GM18951 (cell line): ENCODE results near the gene ATG4B.

Experiments used
- POLR2A ChIP-seq: IDR thresholded peaks from 4 replicates; pipeline ENCODE4 v1.6.1; 2011; ENCODE audit warnings: mild to moderate bottlenecking; ENCODE audit not compliant: insufficient read length, insufficient read depth; ENCODE audit errors: extremely low read depth
- in situ Hi-C: fragments of 300-500 bp; cut with MboI; formaldehyde crosslinking; loops from one replicate; pipeline ENCODE4 v1.12.0; 2022; ENCODE audit warnings: low sequenced_read_pairs, mixed read lengths, inconsistent platforms; ENCODE audit not compliant: unreplicated experiment

The ATG4B gene

GRCh38 chr2:241639385-241639784 is 1.9 kb downstream of the ATG4B start:
- TF ChIP-seq POLR2A, result no peak

DNA sequence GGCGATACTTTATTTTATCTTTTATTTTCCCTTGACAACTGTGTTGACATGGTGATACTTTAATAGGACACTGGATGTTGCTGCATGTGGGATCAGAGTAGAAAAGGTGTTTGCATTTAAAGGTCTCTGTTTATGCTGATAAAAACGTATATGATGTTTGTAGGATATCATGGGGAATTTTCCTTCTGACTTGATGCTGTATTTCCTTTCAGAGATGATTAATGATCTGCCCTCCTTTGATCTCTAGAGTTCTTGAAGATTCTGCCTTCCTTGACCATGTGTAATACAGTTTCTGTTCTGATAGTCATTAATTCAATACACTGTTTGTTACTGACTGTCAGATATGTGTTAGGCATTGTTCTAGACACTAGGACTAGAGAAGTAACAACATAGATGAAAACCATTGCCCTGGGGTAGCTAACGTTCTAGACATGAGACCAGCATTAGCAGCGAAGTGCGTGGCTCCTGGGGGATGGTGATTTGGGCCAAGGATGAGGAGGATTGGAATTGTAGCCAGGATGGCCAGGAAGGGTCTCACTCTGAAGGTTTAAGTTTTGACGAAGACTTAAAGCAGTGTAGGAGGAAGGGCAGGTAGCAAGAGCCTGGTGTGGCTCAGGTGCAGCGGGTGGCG is 2.8 kb downstream of the ATG4B start:
- TF ChIP-seq POLR2A, result no peak

More at GRCh38 chr2:241639385-241639784, 1.9 kb downstream of the ATG4B start:
- in situ Hi-C loops, result no loop called here

GRCh38 chr2:241641631-241642030 is 4.1 kb downstream of the ATG4B start:
- no peak for TF ChIP-seq POLR2A
- in situ Hi-C loops, result no loop called here

More for the DNA sequence above, 2.8 kb downstream of the ATG4B start:
- in situ Hi-C loops, result no loop called here

DNA sequence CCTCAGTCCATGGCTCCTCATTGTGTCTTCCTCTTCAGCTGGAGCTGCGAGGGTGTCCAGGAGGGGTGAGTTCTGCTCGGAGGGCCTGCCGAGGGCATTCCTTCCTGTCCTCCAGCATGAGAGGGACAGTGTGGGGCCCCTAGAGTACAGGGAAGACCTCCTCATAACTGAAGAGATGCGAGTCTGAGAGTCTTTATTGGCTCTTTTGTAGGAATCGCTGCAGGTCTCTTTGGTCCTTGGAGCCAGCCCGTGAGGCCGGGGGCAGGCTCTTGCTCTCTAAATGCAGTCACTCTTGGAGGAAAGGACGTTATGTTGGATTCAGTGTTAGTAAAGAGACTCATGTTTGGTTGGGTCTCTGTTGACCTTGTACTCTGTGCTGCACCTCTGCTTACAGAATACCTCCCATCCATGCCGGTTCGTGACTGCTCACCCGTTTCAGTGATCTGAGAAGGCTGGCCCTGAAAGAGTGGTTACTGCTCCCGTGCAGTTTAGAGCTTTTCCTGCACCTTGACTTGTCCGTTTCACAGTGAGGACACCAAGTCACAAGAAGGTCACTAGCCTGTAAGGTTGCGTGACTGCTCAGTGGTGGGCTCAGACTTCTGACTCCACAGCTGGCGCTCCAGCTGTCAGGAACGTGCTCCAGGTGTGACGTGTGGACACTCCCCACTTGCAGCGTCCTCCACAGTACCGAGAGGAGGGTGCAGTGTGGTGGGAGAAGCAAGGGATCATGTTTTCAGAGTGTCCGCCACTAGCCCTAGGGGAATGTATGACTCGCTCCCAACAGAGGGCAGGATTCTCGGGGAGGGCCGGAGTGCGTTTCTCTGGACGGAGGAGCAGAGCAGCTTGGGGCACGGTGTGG is 7.8 kb downstream of the ATG4B start:
- TF ChIP-seq POLR2A, result no peak
- in situ Hi-C loops, result no loop called here

- in situ Hi-C loops, result no loop called here
Observed at GRCh38 chr2:241645915-241646645, 8.6 kb downstream of the ATG4B start.

GRCh38 chr2:241648453-241648852 is 11.0 kb downstream of the ATG4B start:
- in situ Hi-C loops, result no loop called here
- TF ChIP-seq POLR2A, result no peak

More at GRCh38 chr2:241645915-241646645, 8.6 kb downstream of the ATG4B start:
- no peak for TF ChIP-seq POLR2A

DNA sequence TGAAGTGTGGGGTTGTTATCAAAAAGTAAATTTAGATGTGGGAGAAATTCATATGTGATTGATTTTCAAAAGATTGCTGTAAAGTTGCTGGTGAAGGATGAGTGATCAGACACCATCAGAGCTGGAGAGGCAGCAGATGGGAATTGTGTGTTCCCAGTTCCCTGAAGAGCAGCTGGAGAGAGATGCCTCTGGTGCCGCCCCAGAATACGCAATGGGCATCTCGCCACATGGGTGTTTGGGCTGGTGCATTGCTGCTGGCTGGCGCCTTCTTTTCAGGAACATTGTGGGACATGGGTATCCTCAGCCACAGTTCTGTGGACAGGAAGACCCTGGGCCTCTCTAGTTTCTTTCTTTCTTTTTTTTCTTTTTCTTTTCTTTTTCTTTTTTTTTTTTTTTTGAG is 11.9 kb downstream of the ATG4B start:
- no peak for TF ChIP-seq POLR2A
- in situ Hi-C loops, result no loop called here

DNA sequence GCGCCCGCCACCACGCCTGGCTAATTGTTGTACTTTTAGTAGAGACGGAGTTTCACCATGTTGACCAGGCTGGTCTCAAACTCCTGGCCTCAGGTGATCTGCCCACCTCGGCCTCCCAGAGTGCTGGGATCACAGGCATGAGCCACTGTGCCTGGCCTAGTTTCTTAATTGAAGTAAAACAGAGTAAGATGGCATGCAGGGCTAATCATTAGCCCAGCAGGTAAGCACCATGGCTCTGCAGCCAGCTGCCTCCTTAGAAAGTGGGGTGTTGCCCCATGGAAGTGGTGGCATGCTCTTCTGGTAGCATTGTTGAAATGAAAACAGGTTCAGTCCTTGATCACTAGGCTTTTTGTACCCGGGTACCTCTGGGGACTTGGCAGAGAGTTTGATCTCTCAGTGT is 12.4 kb downstream of the ATG4B start:
- in situ Hi-C loops, result no loop called here
- TF ChIP-seq POLR2A, result no peak

- TF ChIP-seq POLR2A, result no peak
- in situ Hi-C loops, result no loop called here
Observed at GRCh38 chr2:241652142-241652541, 14.6 kb downstream of the ATG4B start.

- in situ Hi-C loops, result no loop called here
- TF ChIP-seq POLR2A, result no peak
Observed at GRCh38 chr2:241652722-241653121, 15.2 kb downstream of the ATG4B start.

DNA sequence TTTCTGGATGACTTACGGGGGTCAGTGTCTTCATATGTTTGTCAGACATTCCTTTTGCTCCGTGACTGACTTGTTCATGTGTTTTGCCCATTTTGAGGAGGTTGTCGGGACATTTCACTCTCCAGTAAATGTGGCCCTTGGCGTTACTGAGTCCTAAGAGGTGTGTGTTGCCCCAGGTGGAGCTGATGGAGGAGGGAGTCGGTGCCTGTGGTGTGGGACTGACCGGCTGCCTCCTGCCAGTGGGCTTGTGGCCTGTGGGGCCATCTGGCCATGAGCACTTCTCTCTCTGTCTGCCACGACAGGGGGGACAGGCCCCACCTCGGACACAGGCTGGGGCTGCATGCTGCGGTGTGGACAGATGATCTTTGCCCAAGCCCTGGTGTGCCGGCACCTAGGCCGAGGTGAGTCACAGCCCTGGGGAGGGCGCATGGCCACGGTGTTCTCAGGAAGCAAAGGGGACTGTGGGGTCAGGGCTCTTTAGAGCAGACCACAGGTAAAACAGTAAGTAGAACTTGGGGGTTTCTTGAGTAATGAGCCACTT is 15.8 kb downstream of the ATG4B start:
- no peak for TF ChIP-seq POLR2A
- in situ Hi-C loops, result no loop called here

- in situ Hi-C loops, result no loop called here
Observed at GRCh38 chr2:241654551-241654950, 17.1 kb downstream of the ATG4B start.

GRCh38 chr2:241655516-241656189 is 18.2 kb downstream of the ATG4B start:
- in situ Hi-C loops, result no loop called here
- TF ChIP-seq POLR2A, result no peak

More at GRCh38 chr2:241654551-241654950, 17.1 kb downstream of the ATG4B start:
- no peak for TF ChIP-seq POLR2A

DNA sequence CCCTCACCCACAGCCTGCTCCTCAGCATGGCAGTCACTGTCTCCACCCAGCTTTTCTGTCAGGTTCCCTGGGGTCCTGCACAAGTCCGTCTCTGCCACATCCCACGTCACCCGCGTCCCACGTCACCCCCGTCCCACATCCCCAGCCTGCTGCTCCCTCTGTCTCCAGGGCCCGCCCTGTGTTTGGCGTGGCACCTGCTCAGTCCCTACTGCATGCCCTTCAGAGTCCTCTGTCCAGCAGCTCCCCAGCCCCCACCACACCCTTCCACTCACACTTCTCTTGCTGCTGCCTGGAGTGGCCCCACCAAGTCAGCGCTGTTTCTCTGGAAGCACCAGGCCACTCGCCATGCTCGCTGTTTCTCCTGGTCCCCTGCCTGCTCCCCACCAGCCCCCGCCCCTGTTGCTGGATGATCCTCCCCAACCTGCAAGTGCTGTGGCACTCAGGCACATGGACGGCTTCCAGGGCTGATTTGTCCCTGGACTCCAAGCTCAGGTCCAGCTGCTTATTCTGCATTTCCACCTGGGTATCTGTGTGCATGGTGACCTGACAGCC is 18.8 kb downstream of the ATG4B start:
- TF ChIP-seq POLR2A, result no peak
- in situ Hi-C loops, result no loop called here
